Measurements from ENCODE around the gene LAMA2. TPM values are rescaled to one million over a fixed set of nuclear protein-coding genes. Genes with fewer than 3 reads are reported as not detected.

Gene LAMA2
- total RNA-seq, 1 experiment from 2014 or later, result 8.2 TPM

DNA sequence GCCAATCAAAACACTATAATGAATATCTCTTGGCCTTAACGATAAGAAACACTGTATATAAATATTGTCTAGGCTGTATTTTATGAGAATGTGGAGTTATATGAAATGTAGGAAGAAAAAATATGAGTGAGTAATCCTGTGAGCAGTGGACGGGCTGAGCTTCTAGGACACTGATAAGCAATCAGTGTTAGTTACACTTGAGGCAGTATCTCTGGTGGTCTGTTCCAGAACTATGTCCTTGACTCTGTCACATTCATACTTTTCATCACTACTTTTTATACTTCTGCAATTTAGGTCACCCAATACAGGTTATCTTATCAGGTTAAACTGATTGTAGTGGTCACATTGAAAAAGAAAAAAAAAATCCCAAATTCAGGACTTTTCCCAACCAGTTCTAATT, 360.4 kb downstream of the LAMA2 start (continued):
- no peak for TF ChIP-seq POLR2AphosphoS5 (IDR thresholded peaks at IDR 0.05; ENCODE audit: low read depth, low read length)
- TF ChIP-seq YY1 (IDR thresholded peaks at IDR 0.05; ENCODE audit: extremely low read depth, insufficient replicate concordance, low read depth, low read length), result no peak
- no peak for TF ChIP-seq JUND (IDR thresholded peaks at IDR 0.05)
- TF ChIP-seq, protein P1, sequence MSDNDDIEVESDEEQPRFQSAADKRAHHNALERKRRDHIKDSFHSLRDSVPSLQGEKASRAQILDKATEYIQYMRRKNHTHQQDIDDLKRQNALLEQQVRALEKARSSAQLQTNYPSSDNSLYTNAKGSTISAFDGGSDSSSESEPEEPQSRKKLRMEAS (IDR thresholded peaks at IDR 0.05), result no peak
- no peak for TF ChIP-seq ZNF274 (IDR thresholded peaks at IDR 0.05; ENCODE audit: low read depth, low read length)
- TF ChIP-seq EGR1 (IDR thresholded peaks at IDR 0.05; ENCODE audit: low read depth), result no peak

DNA sequence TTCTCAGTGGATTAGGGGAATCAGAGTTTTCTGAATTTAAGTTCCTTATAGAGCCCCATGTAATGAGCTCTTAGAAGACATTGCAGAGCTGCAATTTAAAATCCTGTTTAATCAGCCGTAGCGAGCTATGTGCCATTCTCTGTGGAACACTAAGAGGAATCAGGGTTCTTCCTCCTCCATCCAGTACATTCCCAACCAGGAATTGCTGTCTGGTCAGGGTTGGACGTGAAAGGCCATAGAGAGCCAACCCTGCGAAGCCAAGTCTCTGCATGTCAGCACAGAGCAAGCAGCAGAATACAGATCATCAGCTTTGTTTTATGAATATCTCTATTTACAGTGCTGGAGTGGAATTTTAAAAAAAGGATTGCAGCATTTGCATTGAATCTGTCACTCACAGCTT, 366.0 kb downstream of the LAMA2 start:
- Histone ChIP-seq H3K4me2 (ENCODE audit: low read length) (no peak overlapping the region), H3K27me3 (ENCODE audit: insufficient read depth, low read length) (no peaks in the 10 kb centered on the region), H3K9ac (ENCODE audit: low read length) (no peak overlapping the region), H3K4me3 (replicated peaks in 1 of 2; ENCODE audit: low read depth in 1 of 2, low read length in 2 of 2) (no peak overlapping the region), H3K4me1 (ENCODE audit: control insufficient read depth in 1 of 2, insufficient read depth in 2 of 2, low read length in 2 of 2) (peaks cover 3 to 10% of the 10 kb centered on the region in 2 experiments; a peak in 3 of 4 replicates), H4K20me1 (ENCODE audit: insufficient read depth) (no peaks in the 10 kb centered on the region), H3K9me2 (ENCODE audit: insufficient read depth) (no peaks in the 10 kb centered on the region), H3K36me3 (ENCODE audit: control insufficient read depth in 1 of 2, insufficient read depth in 2 of 2, low read length in 2 of 2) (no peaks in the 10 kb centered on the region), H3K79me2 (ENCODE audit: insufficient read depth, low read length) (no peaks in the 10 kb centered on the region), H2AFZ (ENCODE audit: low read depth, low read length, poor library complexity, severe bottlenecking) (no peak overlapping the region), H3K9me3 (ENCODE audit: control insufficient read depth in 1 of 2, insufficient read depth in 1 of 2, low read depth in 1 of 2, low read length in 2 of 2) (no peaks in the 10 kb centered on the region), H3K27ac (ENCODE audit: low read depth, low read length) (no peak overlapping the region)
- RAD21 ChIA-PET (ENCODE audit: low non-redundant PET in 1 of 2, low total read pairs in 2 of 2, uncharacterized antibody in 2 of 2, unreplicated experiment in 2 of 2), result no interaction called here
- DNase-seq (ENCODE audit: low read depth, low spot score), result no peak
- no TSS peak for BruUV-seq (replicated peaks)
- TF ChIP-seq POLR2A (IDR thresholded peaks at IDR 0.05; ENCODE audit: borderline replicate concordance, extremely low read depth, insufficient read depth, insufficient read length) (no peak), ELF1 (IDR thresholded peaks at IDR 0.05; ENCODE audit: borderline replicate concordance, low read depth) (no peak), TCF7L2 (IDR thresholded peaks at IDR 0.05; ENCODE audit: borderline replicate concordance, extremely low read depth, insufficient read depth, insufficient read length) (no peak), SIN3A (IDR thresholded peaks at IDR 0.05; ENCODE audit: low read depth) (no peak)
- POLR2A ChIA-PET, result no interaction called here
- CTCF ChIA-PET, result no interaction called here
- intact Hi-C loops (cut with micrococcal nuclease), result no loop called here
- ATAC-seq, result no peak
